K562 (cell line): ENCODE data around the gene TTC8.

Source experiments
- CREB5 ChIP-seq: fragments of 250-450 bp; sonication (Bioruptor Pico); IDR thresholded peaks from 2 replicates; pipeline ENCODE4 v1.5.0; 2020; ENCODE audit warnings: mild to moderate bottlenecking
- CTCF ChIP-seq, 3 experiments: IDR thresholded peaks in 2 of 3; conservative IDR thresholded peaks in 1 of 3; 2 replicates each; pipeline ENCODE4 v1.5.1; 2011 to 2012; ENCODE audit warnings: low read length in 3 of 3, mild to moderate bottlenecking in 3 of 3, control low read depth in 2 of 3, improper control_type of control experiment in 1 of 3, inconsistent platforms in 1 of 3, low read depth in 1 of 3, mixed read lengths in 1 of 3, moderate library complexity in 1 of 3; ENCODE audit not compliant: insufficient read depth in 2 of 3
- EZH2 ChIP-seq: IDR thresholded peaks from 2 replicates; pipeline ENCODE4 v1.6.1; 2012; ENCODE audit warnings: low read depth, mild to moderate bottlenecking, inconsistent platforms, low read length, borderline replicate concordance
- GATA2 ChIP-seq: sonication (generic); formaldehyde crosslinking; IDR thresholded peaks from 2 replicates; pipeline ENCODE4 v1.4.0; 2020; ENCODE audit warnings: mild to moderate bottlenecking, missing genetic modification reagents
- MTA2 ChIP-seq: fragments of 450-650 bp; IDR thresholded peaks from 2 replicates; pipeline ENCODE4 v1.6.1; 2016; ENCODE audit warnings: low read depth
- POLR2A ChIP-seq: fragments of 450-650 bp; conservative IDR thresholded peaks from 2 replicates; pipeline ENCODE4 v1.6.1; 2016
- ZBTB11 ChIP-seq, 3 experiments: fragments of 200-800 bp in 1 of 3; fragments of 250-450 bp in 1 of 3; fragments of 450-650 bp in 1 of 3; sonication (Bioruptor Pico) in 1 of 3; sonication (Bioruptor generic) in 1 of 3; formaldehyde crosslinking in 1 of 3; IDR thresholded peaks; 2 replicates each; pipeline versions ENCODE4 v1.6.1 to v1.8.0; 2016 to 2022; ENCODE audit warnings: mild to moderate bottlenecking in 2 of 3, missing genetic modification characterization in 2 of 3, missing compliant biosample characterization in 1 of 3, moderate library complexity in 1 of 3

- no peak for TF ChIP-seq CREB5 (CRISPR knock-in tag)
- no peak for TF ChIP-seq CTCF (IDR thresholded peaks at IDR 0.05 in 2 of 3, conservative IDR thresholded peaks at IDR 0.05 in 1 of 3; ENCODE audit: insufficient read depth in 2 of 3, low read depth in 1 of 3, low read length in 3 of 3)
- no peak for TF ChIP-seq EZH2
- no peak for TF ChIP-seq GATA2
- no peak for TF ChIP-seq POLR2A
- TF ChIP-seq ZBTB11 (CRISPR knock-in tag; IDR thresholded peaks at IDR 0.05): no peak
- no peak for TF ChIP-seq MTA2
These were observed 57.8 kb downstream of the TTC8 start for GRCh38 chr14:88882236-88882635.
